GM10266 (cell line): ENCODE data around the gene CERS5.

ENCODE experiments used
- DNase-seq: peaks from one replicate; pipeline ENCODE4 v3.0.0; 2012; ENCODE audit errors: extremely low spot score
- CTCF ChIP-seq: IDR thresholded peaks from 2 replicates; pipeline ENCODE4 v1.5.1; 2012; ENCODE audit warnings: mild to moderate bottlenecking, low read depth; ENCODE audit not compliant: control insufficient read depth, insufficient read depth; ENCODE audit errors: missing control alignments

The CERS5 gene

DNA sequence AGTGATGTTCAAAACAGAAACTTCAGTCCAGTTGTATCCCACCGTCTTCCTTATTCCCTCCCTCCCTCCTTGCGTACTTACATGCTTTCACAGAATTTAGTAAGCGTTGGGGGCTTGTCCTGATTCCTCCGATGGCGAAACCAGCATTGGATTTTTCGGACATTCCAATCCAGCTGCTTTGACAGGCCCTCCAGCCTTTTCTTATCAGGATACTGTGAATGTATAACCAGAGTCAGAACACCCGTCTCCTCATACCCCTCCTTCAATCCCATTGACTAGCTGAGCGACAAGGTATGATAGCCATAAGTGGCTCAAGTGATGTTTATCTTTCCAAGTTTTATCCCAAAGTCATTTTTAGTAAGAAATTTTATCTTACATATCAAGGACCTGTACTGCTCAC is 24.2 kb downstream of the CERS5 start:
- no peak for DNase-seq
- TF ChIP-seq CTCF, result no peak

- peak; percentile 24 for DNase-seq
- TF ChIP-seq CTCF, result peak; percentile 65
Observed at GRCh38 chr12:50132505-50133135, 34.5 kb downstream of the CERS5 start.

DNA sequence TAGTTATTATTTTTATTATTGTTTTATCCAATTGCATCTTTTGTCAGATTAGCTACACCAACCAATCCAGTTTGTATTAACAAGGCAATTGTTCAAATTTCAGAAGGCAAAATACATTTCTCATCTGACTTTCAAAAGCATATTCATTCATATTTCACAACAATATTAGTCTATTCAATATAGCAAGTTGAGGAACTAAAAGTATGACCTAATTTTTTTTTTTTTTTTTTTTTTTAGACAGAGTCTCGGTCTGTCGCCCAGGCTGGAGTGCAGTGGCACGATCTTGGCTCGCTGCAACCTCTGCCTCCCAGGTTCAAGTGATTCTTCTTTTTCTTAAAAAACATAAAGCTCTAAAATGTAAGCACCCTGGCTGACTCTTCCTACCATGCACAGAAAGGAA is 37.9 kb downstream of the CERS5 start:
- DNase-seq, result no peak

DNA sequence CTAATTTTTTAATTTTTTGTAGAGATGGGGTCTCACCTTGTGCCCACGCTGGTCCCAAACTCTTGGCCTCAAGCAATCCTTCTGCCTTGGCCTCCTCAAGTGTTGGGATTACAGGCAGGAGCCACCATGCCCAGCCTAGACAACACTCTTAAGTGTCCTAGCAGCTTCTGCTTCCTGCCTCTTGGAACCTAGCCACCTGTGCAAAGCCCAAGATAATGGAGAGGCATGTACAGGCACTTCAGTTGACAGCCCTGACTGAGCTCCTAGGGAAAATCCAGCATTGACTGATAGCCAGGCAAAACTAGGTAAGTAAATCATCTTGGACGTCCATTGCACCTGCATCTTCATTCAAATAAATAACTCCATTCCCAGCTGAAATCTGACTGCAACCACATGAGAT is 39.6 kb downstream of the CERS5 start:
- TF ChIP-seq CTCF, result no peak
- no peak for DNase-seq

More for the DNA sequence above, 37.9 kb downstream of the CERS5 start:
- no peak for TF ChIP-seq CTCF

DNA sequence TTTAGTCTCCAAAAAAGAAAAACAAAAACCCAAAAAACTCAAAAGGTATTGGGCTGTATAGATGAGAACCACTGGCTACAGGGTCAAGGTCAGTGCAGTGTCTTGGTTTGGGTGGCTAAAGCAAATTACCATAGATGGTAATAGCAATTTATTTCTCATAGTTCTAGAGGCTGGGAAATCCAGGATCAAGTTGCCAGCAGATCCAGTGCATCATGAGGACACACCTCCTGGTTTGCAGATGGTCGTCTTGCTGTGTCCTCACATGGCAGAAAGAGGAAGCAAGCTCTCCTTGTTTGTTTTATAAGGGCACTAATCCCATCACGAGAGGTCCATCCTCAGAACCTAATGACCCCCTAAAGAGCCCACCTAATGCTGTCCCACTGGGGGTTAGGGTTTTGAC is 44.0 kb downstream of the CERS5 start:
- TF ChIP-seq CTCF, result no peak
- no peak for DNase-seq

DNA sequence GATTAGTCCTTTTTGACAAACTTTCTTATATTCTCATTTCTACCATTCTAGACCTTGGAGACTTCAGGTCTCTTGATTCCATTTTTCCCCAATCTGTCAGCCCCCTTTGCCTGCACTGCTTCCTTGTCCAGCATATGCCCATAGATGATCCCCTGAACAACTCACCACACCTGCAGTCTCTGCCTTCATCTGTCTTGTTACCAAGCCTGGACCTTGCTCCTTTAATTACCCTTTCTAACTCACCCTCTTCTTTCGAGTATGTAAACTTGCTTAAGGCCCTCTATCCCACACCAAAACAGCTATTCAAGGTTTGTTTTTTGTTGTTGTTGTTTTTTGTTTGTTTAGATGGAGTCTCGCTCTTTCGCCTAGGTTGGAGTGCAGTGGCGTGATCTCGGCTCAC is 45.5 kb downstream of the CERS5 start:
- TF ChIP-seq CTCF, result no peak
- DNase-seq, result no peak

DNA sequence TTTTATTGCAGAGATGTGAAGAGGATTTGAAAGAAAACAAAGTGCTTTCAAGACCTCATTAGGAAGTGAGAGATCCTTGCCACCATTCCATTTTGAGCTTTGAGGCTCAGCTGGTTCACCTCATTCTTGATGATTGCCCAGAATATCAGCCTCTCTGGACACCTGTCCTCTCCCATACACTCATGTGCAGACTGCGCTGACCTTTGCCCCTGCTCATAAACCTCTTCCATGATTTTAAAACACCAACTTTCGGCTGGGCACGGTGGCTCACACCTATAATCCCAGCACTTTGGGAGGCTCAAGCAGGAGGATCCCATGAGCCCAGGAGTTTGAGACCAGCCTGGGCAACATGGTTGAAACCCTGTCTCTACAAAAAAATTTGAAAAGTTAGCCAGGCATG is 46.2 kb downstream of the CERS5 start:
- DNase-seq, result no peak
- TF ChIP-seq CTCF, result no peak
